VCaP (cell line): ENCODE data around the gene CDKN1A.
"Not testable (repeated sequence)": the region's sequence is repeated elsewhere in the genome, so short reads cannot be mapped to it uniquely, and the experiment has no call there.

Experiments
- H3K27ac ChIP-seq: fragments of 450-650 bp; 2 replicates; pipeline ENCODE4 v1.5.1; 2017
- TF ChIP-seq, protein P1 (sequence below): fragments of 450-650 bp; conservative IDR thresholded peaks from 2 replicates; pipeline ENCODE4 v1.5.1; 2017; ENCODE audit warnings: mild to moderate bottlenecking, moderate library complexity

The CDKN1A gene

DNA sequence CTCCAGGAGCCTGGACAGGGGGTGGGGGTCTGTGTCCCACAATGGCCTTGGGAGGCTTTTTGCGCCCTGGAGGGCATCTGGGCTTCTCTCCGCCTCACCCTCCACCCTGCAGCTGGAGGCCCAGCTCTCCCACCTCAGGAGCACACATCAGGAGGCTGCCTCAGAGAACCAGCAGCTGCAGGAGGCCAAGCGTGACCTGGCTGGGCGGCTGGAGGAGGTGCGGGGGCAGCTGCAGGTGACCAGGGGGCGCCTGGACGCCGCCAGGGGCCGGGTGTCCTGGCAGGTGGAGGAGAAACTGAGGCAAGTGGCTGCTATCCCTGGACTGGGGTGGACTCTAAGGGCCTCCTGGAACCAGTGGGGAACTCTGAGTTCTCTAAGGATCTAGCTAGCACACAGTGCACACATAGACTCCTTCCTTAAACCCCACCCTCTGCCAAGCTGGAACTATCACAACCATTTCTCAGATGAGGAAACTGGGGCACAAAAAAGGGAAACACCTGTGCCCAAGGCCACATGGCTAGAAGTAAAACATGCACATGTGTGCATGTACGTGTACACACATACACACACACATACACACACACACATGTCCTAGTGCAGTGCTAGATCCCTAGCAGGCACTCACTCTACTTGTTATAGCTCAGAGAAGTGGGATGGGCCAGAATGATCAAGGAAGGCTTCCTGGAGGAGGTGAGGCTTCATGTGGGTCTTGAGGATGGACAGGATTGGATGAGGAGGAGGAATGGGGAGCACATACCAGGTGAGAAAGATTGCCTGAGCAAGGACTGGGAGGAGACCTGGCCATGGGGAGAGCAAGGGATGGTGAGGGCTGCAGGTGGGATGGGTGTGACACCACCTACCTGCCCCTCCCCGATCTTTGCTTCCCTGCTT lies 42.0 kb downstream of the CDKN1A start:
- TF ChIP-seq, protein P1, sequence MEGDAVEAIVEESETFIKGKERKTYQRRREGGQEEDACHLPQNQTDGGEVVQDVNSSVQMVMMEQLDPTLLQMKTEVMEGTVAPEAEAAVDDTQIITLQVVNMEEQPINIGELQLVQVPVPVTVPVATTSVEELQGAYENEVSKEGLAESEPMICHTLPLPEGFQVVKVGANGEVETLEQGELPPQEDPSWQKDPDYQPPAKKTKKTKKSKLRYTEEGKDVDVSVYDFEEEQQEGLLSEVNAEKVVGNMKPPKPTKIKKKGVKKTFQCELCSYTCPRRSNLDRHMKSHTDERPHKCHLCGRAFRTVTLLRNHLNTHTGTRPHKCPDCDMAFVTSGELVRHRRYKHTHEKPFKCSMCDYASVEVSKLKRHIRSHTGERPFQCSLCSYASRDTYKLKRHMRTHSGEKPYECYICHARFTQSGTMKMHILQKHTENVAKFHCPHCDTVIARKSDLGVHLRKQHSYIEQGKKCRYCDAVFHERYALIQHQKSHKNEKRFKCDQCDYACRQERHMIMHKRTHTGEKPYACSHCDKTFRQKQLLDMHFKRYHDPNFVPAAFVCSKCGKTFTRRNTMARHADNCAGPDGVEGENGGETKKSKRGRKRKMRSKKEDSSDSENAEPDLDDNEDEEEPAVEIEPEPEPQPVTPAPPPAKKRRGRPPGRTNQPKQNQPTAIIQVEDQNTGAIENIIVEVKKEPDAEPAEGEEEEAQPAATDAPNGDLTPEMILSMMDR = no peak

DNA sequence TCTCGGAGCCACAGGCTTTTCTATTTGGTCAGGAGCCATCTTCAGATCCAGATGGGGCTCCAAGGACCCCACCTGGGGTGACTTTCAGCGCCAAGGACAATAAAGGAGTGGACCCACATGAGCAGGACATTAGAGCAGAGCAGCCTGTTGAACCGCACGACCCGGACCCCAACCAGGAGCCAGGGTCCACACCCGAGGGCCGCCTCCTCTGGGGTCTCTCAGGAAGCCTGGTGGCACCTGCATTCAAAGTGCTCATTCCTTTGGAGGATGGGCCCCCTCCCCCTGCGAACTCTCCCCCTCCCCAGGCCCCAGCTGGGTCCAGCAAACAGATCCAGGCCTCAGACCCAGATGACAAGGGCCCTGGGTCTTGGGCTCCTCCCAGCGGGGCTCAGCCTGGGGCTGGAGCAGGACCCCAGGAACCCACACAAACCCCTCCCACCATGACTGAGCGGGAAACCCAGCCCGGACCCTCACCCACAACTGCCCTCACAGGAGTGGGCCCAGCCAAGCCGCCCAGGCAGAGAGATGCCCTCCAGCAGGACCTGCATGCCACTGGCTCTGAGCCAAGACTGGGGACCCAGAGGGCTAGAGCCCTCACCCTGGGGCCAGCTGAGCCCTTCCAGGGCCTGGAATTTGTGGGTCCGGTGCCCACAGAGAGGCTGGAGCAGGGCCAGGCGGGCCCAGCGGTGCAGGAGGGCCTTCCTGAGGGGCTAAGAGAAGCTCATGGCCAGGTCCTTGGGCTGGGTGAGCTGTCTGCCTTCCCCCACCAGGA lies 43.0 kb downstream of the CDKN1A start:
- TF ChIP-seq, protein P1 = no peak
- no peak overlapping the region for H3K27ac ChIP-seq

More for the DNA sequence above, 42.0 kb downstream of the CDKN1A start:
- no peak overlapping the region for H3K27ac ChIP-seq

DNA sequence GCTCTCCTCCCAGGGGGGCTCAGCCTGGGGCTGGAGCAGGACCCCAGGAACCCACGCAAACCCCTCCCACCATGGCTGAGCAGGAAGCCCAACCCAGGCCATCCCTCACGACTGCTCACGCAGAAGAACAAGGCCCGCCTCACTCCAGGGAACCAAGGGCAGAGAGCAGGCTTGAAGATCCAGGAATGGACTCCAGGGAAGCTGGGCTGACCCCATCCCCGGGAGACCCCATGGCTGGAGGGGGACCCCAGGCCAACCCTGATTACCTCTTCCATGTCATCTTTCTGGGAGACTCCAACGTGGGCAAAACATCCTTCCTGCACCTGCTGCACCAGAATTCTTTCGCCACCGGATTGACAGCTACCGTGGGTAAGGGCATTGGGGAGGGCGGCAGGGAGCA lies 43.9 kb downstream of the CDKN1A start:
- TF ChIP-seq, protein P1 = no peak
- H3K27ac ChIP-seq = no peak overlapping the region

DNA sequence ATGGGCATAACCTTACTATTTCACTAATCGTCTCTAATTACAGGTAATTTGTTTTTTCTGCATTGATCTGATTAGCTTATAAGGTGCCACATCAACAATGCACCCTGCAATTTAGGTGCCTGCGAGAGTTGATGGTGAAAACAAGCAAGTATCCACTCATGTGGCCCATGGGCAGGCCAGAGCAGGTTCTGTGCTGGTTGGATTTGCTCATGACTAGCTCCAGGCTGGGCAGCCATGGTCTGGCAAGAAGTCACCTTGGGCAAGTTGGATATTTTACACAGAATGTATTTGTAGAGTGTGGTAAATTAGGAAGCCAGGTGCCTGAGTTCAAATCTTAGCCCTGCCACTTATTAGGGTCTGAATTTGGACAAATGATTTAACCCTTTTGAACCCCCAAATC lies 44.4 kb downstream of the CDKN1A start:
- TF ChIP-seq, protein P1 = no peak
- H3K27ac ChIP-seq = no peak overlapping the region

DNA sequence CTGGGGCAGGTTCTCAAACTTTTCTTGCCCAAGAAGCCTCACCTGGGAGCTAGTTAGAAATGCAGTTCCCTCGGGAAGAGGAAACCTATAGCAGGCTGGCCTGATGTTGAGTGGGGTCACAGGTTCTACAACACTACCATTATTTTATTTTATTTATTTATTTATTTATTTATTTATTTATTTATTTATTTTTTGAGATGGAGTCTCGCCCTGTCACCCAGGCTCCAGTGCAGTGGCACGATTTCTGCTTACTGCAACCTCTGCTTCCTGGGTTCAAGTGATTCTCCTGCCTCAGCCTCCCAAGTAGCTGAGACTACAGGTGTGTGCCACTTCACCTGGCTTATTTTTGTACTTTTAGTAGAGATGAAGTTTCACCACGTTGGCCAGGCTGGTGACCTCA lies 45.5 kb downstream of the CDKN1A start:
- not testable (repeated sequence) for H3K27ac ChIP-seq

DNA sequence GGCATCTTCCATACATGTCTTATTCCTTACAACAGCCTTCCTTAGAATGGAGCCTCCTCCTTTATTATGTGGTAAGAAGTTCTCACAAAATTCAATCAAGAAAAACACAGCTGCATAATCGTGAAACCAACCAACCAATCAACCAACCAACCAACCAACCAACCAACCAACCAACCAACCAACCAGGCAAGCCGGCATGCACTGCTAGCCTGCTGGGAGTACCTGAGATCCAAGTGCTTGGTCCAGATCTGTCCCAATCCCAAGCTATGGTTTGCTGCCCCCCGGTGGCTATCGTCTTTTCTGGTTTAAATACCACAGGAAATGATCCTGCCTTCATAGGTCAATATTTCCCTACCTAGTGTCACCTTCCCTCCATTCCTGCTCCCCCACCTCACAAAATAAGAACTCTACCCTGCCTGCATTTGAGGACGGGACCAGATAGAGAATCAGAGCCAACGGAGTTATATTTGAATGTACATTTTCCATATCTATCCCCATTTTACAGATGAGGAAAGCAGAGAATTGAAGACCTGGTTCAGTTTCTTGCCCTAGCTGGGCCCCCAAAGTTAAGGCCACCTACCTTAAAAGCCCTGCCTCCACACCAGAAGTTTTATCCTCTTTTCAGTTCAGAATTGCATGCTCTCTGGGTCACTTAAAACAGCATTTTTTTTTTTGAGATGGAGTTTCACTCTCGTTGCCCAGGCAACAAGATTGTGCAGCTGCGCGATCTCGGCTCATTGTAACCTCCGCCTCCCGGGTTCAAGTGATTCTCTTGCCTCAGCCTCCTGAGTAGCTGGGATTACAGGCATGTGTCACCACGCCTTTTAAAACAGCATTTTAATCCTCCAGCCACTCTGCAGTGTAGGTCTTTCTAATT lies 46.2 kb downstream of the CDKN1A start:
- H3K27ac ChIP-seq = no peak overlapping the region
- TF ChIP-seq, protein P1 = peak; percentile 83

DNA sequence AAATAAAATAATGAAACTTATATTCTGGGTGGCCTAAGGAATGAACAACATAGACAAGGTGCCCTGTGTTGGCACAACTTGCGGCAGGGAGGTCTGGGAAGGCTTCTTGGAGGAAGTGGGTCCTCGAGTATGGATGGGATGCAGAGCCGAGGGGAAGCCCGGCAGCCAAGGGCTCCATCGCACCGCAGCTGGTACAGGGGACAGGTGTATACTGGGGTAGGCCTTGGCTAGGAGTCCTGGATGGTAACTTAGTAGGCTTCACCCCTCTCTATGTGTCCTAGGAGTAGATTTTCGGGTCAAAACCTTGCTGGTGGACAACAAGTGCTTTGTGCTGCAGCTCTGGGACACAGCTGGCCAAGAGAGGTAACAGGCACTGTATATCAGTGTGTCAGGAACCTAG lies 47.1 kb downstream of the CDKN1A start:
- TF ChIP-seq, protein P1 = no peak
- H3K27ac ChIP-seq = no peak overlapping the region
